ENCODE measurements around the gene IDUA. TPM values are rescaled to one million over a fixed set of nuclear protein-coding genes. Genes with fewer than 3 reads are reported as not detected.

IDUA gene
- total RNA-seq, 1 donor from 2014 or later = 14.9 TPM

DNA sequence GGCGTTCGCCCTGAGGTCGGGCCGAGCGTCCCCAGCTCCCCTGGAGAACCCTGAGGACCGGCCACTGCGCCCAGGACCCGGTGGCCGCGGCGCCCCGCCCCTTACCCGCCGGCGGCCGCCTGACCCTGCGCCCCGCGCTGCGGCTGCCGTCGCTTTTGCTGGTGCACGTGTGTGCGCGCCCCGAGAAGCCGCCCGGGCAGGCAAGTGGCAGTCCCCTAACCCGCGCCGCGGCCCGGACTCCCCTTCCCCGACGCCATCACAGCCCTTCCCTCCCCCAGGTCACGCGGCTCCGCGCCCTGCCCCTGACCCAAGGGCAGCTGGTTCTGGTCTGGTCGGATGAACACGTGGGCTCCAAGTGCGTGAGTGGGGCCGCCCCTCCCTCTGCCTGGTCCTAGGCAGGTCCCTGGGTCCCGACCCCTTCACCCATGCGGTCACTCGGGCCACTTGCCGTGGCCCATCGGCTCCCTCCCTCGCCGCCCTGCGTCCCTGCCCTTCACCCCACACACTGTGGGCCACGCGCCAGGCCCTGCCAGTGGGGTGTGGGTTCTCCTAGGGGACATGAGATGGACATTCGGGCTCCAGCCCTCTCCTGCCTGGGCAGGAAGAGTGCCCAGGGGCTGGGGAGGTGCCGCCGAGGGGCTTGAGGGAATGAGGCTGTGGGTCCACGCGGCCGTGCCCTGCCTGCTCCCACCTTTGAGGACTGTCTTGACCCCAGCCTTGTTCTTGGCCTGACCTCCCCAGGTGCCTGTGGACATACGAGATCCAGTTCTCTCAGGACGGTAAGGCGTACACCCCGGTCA, 16.6 kb downstream of the IDUA start:
- H3K9me3 Mint-ChIP-seq (ENCODE audit: unreplicated experiment) = no peaks in the 10 kb centered on the region
- H3K4me3 Mint-ChIP-seq (ENCODE audit: unreplicated experiment) = no peak overlapping the region
- DNase-seq (ENCODE audit: low spot score) = no peak
- TF ChIP-seq, protein P1, sequence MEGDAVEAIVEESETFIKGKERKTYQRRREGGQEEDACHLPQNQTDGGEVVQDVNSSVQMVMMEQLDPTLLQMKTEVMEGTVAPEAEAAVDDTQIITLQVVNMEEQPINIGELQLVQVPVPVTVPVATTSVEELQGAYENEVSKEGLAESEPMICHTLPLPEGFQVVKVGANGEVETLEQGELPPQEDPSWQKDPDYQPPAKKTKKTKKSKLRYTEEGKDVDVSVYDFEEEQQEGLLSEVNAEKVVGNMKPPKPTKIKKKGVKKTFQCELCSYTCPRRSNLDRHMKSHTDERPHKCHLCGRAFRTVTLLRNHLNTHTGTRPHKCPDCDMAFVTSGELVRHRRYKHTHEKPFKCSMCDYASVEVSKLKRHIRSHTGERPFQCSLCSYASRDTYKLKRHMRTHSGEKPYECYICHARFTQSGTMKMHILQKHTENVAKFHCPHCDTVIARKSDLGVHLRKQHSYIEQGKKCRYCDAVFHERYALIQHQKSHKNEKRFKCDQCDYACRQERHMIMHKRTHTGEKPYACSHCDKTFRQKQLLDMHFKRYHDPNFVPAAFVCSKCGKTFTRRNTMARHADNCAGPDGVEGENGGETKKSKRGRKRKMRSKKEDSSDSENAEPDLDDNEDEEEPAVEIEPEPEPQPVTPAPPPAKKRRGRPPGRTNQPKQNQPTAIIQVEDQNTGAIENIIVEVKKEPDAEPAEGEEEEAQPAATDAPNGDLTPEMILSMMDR (IDR thresholded peaks at IDR 0.05; ENCODE audit: unreplicated experiment) = no peak
- no peaks in the 10 kb centered on the region for H3K4me1 Mint-ChIP-seq (ENCODE audit: unreplicated experiment)
- no peak overlapping the region for H3K27ac Mint-ChIP-seq (ENCODE audit: unreplicated experiment)
- H3K36me3 Mint-ChIP-seq (ENCODE audit: low read depth, unreplicated experiment) = peaks cover 7% of the 10 kb centered on the region
- H3K27me3 Mint-ChIP-seq (ENCODE audit: unreplicated experiment) = peaks cover 41% of the 10 kb centered on the region

DNA sequence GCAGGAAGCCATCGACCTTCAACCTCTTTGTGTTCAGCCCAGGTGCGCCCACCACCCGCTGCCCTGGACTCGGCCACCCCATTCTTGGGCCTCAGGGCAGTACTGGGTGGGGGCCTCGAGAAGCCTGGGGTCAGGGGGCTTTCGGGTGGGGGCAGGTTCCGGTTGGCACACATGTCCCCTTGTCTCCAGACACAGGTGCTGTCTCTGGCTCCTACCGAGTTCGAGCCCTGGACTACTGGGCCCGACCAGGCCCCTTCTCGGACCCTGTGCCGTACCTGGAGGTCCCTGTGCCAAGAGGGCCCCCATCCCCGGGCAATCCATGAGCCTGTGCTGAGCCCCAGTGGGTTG, 17.2 kb downstream of the IDUA start:
- no peak overlapping the region for H3K4me3 Mint-ChIP-seq (ENCODE audit: unreplicated experiment)
- no peak overlapping the region for H3K27ac Mint-ChIP-seq (ENCODE audit: unreplicated experiment)
- H3K4me1 Mint-ChIP-seq (ENCODE audit: unreplicated experiment) = no peaks in the 10 kb centered on the region
- no peaks in the 10 kb centered on the region for H3K9me3 Mint-ChIP-seq (ENCODE audit: unreplicated experiment)
- DNase-seq (ENCODE audit: low spot score) = no peak
- peaks cover 8% of the 10 kb centered on the region for H3K36me3 Mint-ChIP-seq (ENCODE audit: low read depth, unreplicated experiment)
- H3K27me3 Mint-ChIP-seq (ENCODE audit: unreplicated experiment) = peaks cover 41% of the 10 kb centered on the region
- TF ChIP-seq, protein P1 (IDR thresholded peaks at IDR 0.05; ENCODE audit: unreplicated experiment) = no peak

DNA sequence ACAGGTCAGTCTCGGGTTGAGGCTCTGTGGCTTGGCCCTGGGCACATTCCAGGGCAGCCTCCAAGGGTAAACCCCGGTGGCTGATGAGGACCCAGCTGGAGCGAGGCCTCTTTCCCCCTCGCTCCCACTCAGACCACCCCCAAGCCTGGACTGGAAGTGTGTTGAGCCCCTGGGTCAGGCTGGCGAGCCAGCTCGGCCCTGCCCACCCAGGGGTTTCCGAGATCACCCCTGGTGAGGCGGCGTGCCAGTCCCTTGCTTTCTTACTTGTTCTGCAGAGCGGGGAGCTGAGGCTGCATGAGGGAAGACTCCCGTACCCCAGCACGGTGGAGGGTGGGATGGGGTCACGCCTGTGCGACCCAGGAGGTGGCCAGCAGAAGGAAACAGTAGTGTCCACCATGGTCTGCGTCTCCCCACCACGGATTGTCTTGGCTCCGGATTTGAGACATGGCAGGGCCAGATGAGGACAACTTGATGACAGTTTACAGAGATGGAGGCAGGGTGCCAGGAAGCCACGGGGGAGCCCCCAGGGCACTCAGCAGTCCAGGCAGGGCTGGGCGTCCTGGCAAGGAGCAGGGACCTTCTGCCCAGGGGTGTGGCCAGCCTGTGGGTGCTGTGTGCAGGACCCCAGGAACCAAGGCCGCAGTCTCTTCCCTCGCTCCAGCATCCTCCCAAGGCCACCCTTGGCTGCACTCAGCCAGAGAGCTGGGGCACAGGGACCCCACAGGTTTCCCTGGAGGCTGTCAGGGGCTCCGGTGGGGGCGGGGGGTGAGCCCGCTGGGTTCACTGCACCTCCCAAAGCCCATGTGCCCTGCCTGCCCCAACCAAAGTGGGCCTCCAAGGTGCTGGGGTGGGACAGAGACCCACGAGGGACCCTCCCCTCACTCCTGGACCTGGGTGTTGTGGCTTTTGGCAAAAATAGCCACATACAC, 18.0 kb downstream of the IDUA start:
- no peak overlapping the region for H3K4me3 Mint-ChIP-seq (ENCODE audit: unreplicated experiment)

DNA sequence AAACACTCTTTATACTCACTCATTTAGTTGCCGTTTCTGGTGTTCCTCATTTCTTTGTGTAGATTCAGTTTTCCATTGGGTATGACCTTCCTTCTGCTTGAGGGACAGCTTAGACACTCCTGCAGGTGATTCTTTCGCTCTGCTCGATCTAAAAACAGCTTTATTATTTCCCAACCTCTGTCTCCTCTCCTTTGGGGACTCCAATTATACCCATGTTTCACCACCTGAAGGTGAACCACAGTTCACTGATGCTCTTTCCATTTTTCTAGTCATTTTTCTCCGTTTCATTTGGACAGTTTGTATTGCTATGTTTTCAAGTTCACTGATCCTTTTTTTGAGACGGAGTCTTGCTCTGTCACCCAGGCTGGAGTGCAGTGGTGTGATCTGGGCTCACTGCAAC, 20.0 kb downstream of the IDUA start:
- DNase-seq (ENCODE audit: low spot score) = no peak
- Mint-ChIP-seq H3K4me1 (ENCODE audit: unreplicated experiment) (no peaks in the 10 kb centered on the region), H3K9me3 (ENCODE audit: unreplicated experiment) (no peaks in the 10 kb centered on the region), H3K27ac (ENCODE audit: unreplicated experiment) (no peak overlapping the region), H3K36me3 (ENCODE audit: low read depth, unreplicated experiment) (peaks cover 8% of the 10 kb centered on the region), H3K27me3 (ENCODE audit: unreplicated experiment) (peaks cover 38% of the 10 kb centered on the region), H3K4me3 (ENCODE audit: unreplicated experiment) (no peak overlapping the region)
- TF ChIP-seq, protein P1 (IDR thresholded peaks at IDR 0.05; ENCODE audit: unreplicated experiment) = no peak

More for the DNA sequence above, 18.0 kb downstream of the IDUA start:
- H3K36me3 Mint-ChIP-seq (ENCODE audit: low read depth, unreplicated experiment) = peaks cover 8% of the 10 kb centered on the region
- TF ChIP-seq, protein P1 (IDR thresholded peaks at IDR 0.05; ENCODE audit: unreplicated experiment) = no peak
- H3K4me1 Mint-ChIP-seq (ENCODE audit: unreplicated experiment) = no peaks in the 10 kb centered on the region
- no peak for DNase-seq (ENCODE audit: low spot score)
- H3K27ac Mint-ChIP-seq (ENCODE audit: unreplicated experiment) = no peak overlapping the region
- no peaks in the 10 kb centered on the region for H3K9me3 Mint-ChIP-seq (ENCODE audit: unreplicated experiment)
- H3K27me3 Mint-ChIP-seq (ENCODE audit: unreplicated experiment) = peaks cover 38% of the 10 kb centered on the region
